Panc1 (cell line): ENCODE results near the gene PDE3A. TPM values are rescaled to one million over a fixed set of nuclear protein-coding genes. Genes with fewer than 3 reads are reported as not detected.

Source experiments
- ATAC-seq: fragments of 200-7000 bp; cut with Tn5 transposase; 2 replicates; pipeline ENCODE4 v1.9.1; 2020; ENCODE audit warnings: mild to moderate bottlenecking, moderate library complexity
- BruUV-seq: library from RNA; stranded (reverse); fragments of 400-500 nt; replicated peaks from 2 replicates; lab custom pipeline; 2021; lab: Mats Ljungman, UMichigan
- CTCF ChIA-PET: fragments of 300-600 bp; sonication (Branson Sonifier 250); formaldehyde crosslinking; loops from one replicate; lab custom pipeline; 2022; ENCODE audit warnings: antibody characterized with exemption; lab: Charles Lee
- POLR2A ChIA-PET: fragments of 300-600 bp; sonication (Branson Sonifier 250); formaldehyde crosslinking; loops from one replicate; lab custom pipeline; 2022; ENCODE audit warnings: antibody characterized with exemption; lab: Charles Lee
- DNase-seq: peaks from one replicate; pipeline ENCODE4 v3.0.0-alpha.2; 2010; ENCODE audit warnings: low read depth, low spot score
- H3K27ac ChIP-seq: 2 replicates; pipeline ENCODE4 v1.5.1; 2011; ENCODE audit warnings: mild to moderate bottlenecking, low read length, inconsistent platforms
- H3K27me3 ChIP-seq: fragments of 200-500 bp; sonication (Bioruptor generic); 2 replicates; pipeline ENCODE4 v1.6.0; 2014; ENCODE audit warnings: low read length, inconsistent platforms; ENCODE audit not compliant: control insufficient read depth, insufficient read depth
- H3K36me3 ChIP-seq: fragments of 200-500 bp; sonication (Bioruptor generic); 2 replicates; pipeline ENCODE4 v1.5.1; 2014; ENCODE audit warnings: inconsistent platforms, mild to moderate bottlenecking, low read length, moderate library complexity; ENCODE audit not compliant: control insufficient read depth, insufficient read depth
- H3K4me1 ChIP-seq: 2 replicates; pipeline ENCODE4 v1.5.1; 2011; ENCODE audit warnings: inconsistent platforms, mild to moderate bottlenecking, low read length, moderate library complexity; ENCODE audit not compliant: control insufficient read depth, insufficient read depth
- H3K4me3 ChIP-seq, 2 experiments: 2 replicates each; pipeline ENCODE4 v1.5.1; 2011 to 2012; ENCODE audit warnings: low read depth in 2 of 2, low read length in 2 of 2, mild to moderate bottlenecking in 2 of 2, inconsistent platforms in 1 of 2, moderate library complexity in 1 of 2
- H3K9me3 ChIP-seq: fragments of 200-500 bp; sonication (Bioruptor generic); 2 replicates; pipeline ENCODE4 v1.5.1; 2014; ENCODE audit warnings: low read depth, mild to moderate bottlenecking, inconsistent platforms, low read length, moderate library complexity; ENCODE audit not compliant: control insufficient read depth, insufficient read depth
- POLR2AphosphoS5 ChIP-seq: IDR thresholded peaks from 2 replicates; pipeline ENCODE4 v1.6.1; 2012; ENCODE audit warnings: mild to moderate bottlenecking, low read depth, low read length, moderate library complexity
- SIN3A ChIP-seq: IDR thresholded peaks from 2 replicates; pipeline ENCODE4 v1.6.1; 2012; ENCODE audit warnings: low read depth, mild to moderate bottlenecking, low read length, moderate library complexity, borderline replicate concordance; ENCODE audit not compliant: insufficient read depth
- TCF7L2 ChIP-seq: IDR thresholded peaks from 2 replicates; pipeline ENCODE4 v1.6.1; 2011; ENCODE audit warnings: mild to moderate bottlenecking, low read depth, low read length, inconsistent platforms
- in situ Hi-C: cut with HindIII; loops from 2 replicates; pipeline ENCODE4 v1.10.0; 2016; ENCODE audit warnings: low sequenced_read_pairs, low pct_unique_long_range_greater_than_20kb
- intact Hi-C: fragments of 100-400 bp; cut with micrococcal nuclease; formaldehyde crosslinking; loops from one replicate; pipeline ENCODE4 v1.10.0; 2022; ENCODE audit not compliant: unreplicated experiment
- total RNA-seq: library from RNA; stranded (reverse); gene quantifications from one replicate; pipeline ENCODE4 v1.2.1, GENCODE V29; 2021; ENCODE audit not compliant: unreplicated experiment
- TF ChIP-seq, protein P1 (sequence below), 2 experiments: IDR thresholded peaks; 2 replicates each; pipeline ENCODE4 v1.6.1; 2011 to 2012; ENCODE audit warnings: low read depth in 2 of 2, control low read depth in 1 of 2, low read length in 1 of 2, mild to moderate bottlenecking in 1 of 2, moderate library complexity in 1 of 2; ENCODE audit not compliant: insufficient read depth in 1 of 2
- TF ChIP-seq, protein P2 (sequence below): fragments of 450-650 bp; IDR thresholded peaks from 2 replicates; pipeline ENCODE4 v1.5.1; 2017; ENCODE audit warnings: mild to moderate bottlenecking

Gene PDE3A
- total RNA-seq, 1 experiment from 2014 or later: 0.03 TPM

DNA sequence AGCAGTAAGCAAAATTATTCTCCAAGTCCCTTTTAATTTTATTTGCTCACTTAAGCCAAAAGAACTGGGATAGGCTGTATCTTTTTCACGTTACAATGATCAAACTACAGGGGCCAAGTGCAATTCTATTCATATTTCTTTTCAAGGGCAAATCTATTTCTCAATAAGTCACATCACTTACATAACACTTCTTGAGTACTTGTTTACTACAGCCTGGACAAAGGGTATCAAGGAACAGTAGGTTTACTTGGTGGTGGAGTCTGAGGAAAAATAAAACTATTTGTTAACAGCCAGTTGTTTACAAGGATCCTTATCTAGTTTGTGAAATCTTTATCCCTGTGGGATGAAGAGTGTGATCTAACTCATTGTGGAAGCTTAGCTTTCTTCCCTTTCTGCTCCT lies 72.1 kb downstream of the PDE3A start:
- in situ Hi-C loops: no loop called here
- TF ChIP-seq, protein P1, sequence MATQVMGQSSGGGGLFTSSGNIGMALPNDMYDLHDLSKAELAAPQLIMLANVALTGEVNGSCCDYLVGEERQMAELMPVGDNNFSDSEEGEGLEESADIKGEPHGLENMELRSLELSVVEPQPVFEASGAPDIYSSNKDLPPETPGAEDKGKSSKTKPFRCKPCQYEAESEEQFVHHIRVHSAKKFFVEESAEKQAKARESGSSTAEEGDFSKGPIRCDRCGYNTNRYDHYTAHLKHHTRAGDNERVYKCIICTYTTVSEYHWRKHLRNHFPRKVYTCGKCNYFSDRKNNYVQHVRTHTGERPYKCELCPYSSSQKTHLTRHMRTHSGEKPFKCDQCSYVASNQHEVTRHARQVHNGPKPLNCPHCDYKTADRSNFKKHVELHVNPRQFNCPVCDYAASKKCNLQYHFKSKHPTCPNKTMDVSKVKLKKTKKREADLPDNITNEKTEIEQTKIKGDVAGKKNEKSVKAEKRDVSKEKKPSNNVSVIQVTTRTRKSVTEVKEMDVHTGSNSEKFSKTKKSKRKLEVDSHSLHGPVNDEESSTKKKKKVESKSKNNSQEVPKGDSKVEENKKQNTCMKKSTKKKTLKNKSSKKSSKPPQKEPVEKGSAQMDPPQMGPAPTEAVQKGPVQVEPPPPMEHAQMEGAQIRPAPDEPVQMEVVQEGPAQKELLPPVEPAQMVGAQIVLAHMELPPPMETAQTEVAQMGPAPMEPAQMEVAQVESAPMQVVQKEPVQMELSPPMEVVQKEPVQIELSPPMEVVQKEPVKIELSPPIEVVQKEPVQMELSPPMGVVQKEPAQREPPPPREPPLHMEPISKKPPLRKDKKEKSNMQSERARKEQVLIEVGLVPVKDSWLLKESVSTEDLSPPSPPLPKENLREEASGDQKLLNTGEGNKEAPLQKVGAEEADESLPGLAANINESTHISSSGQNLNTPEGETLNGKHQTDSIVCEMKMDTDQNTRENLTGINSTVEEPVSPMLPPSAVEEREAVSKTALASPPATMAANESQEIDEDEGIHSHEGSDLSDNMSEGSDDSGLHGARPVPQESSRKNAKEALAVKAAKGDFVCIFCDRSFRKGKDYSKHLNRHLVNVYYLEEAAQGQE (IDR thresholded peaks at IDR 0.05; ENCODE audit: insufficient read depth in 1 of 2, low read depth in 2 of 2, low read length in 1 of 2): no peak
- TF ChIP-seq TCF7L2 (no peak), SIN3A (no peak), POLR2AphosphoS5 (no peak)
- TF ChIP-seq, protein P2, sequence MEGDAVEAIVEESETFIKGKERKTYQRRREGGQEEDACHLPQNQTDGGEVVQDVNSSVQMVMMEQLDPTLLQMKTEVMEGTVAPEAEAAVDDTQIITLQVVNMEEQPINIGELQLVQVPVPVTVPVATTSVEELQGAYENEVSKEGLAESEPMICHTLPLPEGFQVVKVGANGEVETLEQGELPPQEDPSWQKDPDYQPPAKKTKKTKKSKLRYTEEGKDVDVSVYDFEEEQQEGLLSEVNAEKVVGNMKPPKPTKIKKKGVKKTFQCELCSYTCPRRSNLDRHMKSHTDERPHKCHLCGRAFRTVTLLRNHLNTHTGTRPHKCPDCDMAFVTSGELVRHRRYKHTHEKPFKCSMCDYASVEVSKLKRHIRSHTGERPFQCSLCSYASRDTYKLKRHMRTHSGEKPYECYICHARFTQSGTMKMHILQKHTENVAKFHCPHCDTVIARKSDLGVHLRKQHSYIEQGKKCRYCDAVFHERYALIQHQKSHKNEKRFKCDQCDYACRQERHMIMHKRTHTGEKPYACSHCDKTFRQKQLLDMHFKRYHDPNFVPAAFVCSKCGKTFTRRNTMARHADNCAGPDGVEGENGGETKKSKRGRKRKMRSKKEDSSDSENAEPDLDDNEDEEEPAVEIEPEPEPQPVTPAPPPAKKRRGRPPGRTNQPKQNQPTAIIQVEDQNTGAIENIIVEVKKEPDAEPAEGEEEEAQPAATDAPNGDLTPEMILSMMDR: no peak
- Histone ChIP-seq H3K27me3 (no peaks in the 10 kb centered on the region), H3K27ac (no peak overlapping the region), H3K4me3 (no peak overlapping the region), H3K9me3 (no peaks in the 10 kb centered on the region), H3K4me1 (no peaks in the 10 kb centered on the region), H3K36me3 (no peaks in the 10 kb centered on the region)
- no TSS peak for BruUV-seq
- DNase-seq (no peak), ATAC-seq (no peak)
- ChIA-PET CTCF (no interaction called here), POLR2A (no interaction called here)
- intact Hi-C loops: no loop called here

DNA sequence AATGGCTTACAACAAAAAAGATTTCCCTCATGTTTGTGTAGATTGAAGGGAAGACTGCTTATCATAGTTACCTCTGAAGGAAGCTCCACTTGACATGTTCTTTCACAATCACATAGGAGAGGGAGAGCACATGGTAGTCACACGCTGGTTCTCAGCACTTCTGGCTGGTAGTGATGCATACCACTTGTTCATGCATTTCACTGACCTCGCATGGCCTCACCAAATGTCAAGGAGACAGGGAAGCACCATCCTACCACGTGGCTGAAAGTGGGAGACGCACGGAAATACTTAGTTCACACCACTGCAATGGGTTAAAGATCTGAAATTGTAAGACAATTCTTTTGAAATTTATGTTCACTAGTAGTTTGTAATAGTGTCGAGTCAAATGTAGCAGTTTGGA lies 74.0 kb downstream of the PDE3A start:
- no peak overlapping the region for H3K27ac ChIP-seq
- intact Hi-C loops (no loop called here), in situ Hi-C loops (no loop called here)
- DNase-seq (no peak), ATAC-seq (no peak)
- no peaks in the 10 kb centered on the region for H3K4me1 ChIP-seq
- H3K9me3 ChIP-seq: no peaks in the 10 kb centered on the region
- no peak for TF ChIP-seq TCF7L2
- TF ChIP-seq, protein P1 (IDR thresholded peaks at IDR 0.05; ENCODE audit: insufficient read depth in 1 of 2, low read depth in 2 of 2, low read length in 1 of 2): no peak
- TF ChIP-seq, protein P2: no peak
- no peak for TF ChIP-seq SIN3A
- no peak for TF ChIP-seq POLR2AphosphoS5
- ChIA-PET POLR2A (no interaction called here), CTCF (no interaction called here)
- no peaks in the 10 kb centered on the region for H3K36me3 ChIP-seq
- no peaks in the 10 kb centered on the region for H3K27me3 ChIP-seq
- no TSS peak for BruUV-seq
- no peak overlapping the region for H3K4me3 ChIP-seq
